Skeletal muscle satellite cell (primary cell): ENCODE measurements around the gene KCNG2.

Experiments used
- H3K27me3 ChIP-seq: 2 replicates; pipeline ENCODE4 v1.7.0; 2013; ENCODE audit warnings: low read length; ENCODE audit not compliant: control insufficient read depth, insufficient read depth
- H3K36me3 ChIP-seq: 2 replicates; pipeline ENCODE4 v1.7.0; 2013; ENCODE audit warnings: mild to moderate bottlenecking, control low read depth, low read length; ENCODE audit not compliant: insufficient read depth
- H3K4me1 ChIP-seq: 2 replicates; pipeline ENCODE4 v1.7.0; 2013; ENCODE audit warnings: low read length; ENCODE audit not compliant: control insufficient read depth, insufficient read depth
- H3K4me2 ChIP-seq: 2 replicates; pipeline ENCODE4 v1.7.0; 2013; ENCODE audit warnings: mild to moderate bottlenecking, low read length
- H3K4me3 ChIP-seq: 2 replicates; pipeline ENCODE4 v1.7.0; 2013; ENCODE audit warnings: low read length
- H3K9ac ChIP-seq: 2 replicates; pipeline ENCODE4 v1.7.0; 2013; ENCODE audit warnings: mild to moderate bottlenecking, low read depth, low read length, moderate library complexity
- H3K9me3 ChIP-seq: replicated peaks from 2 replicates; pipeline ENCODE4 v1.7.0; 2013; ENCODE audit warnings: mild to moderate bottlenecking, control low read depth, low read length

KCNG2 gene

GRCh38 chr18:79787865-79788733 is 9.6 kb upstream of the KCNG2 start:
- Histone ChIP-seq H3K27me3 (peaks cover 74% of the 10 kb centered on the region), H3K4me3 (peak overlapping the region; percentile 41), H3K9me3 (no peaks in the 10 kb centered on the region), H3K4me2 (peak overlapping the region; percentile 73), H3K4me1 (peaks cover 33% of the 10 kb centered on the region), H3K9ac (peak overlapping the region; percentile 30), H3K36me3 (no peaks in the 10 kb centered on the region)

GRCh38 chr18:79788734-79789085 is 9.0 kb upstream of the KCNG2 start:
- Histone ChIP-seq H3K4me1 (peaks cover 33% of the 10 kb centered on the region), H3K27me3 (peaks cover 72% of the 10 kb centered on the region)

GRCh38 chr18:79789091-79789891 is 8.4 kb upstream of the KCNG2 start:
- Histone ChIP-seq H3K4me3 (no peak overlapping the region), H3K4me2 (no peak overlapping the region), H3K9me3 (no peaks in the 10 kb centered on the region), H3K36me3 (no peaks in the 10 kb centered on the region), H3K27me3 (peaks cover 67% of the 10 kb centered on the region), H3K4me1 (peaks cover 33% of the 10 kb centered on the region), H3K9ac (no peak overlapping the region)

More at GRCh38 chr18:79788734-79789085, 9.0 kb upstream of the KCNG2 start:
- Histone ChIP-seq H3K9me3 (no peaks in the 10 kb centered on the region), H3K4me2 (no peak overlapping the region), H3K4me3 (no peak overlapping the region), H3K36me3 (no peaks in the 10 kb centered on the region), H3K9ac (no peak overlapping the region)

GRCh38 chr18:79789901-79790890 is 7.5 kb upstream of the KCNG2 start:
- Histone ChIP-seq H3K9ac (no peak overlapping the region), H3K4me2 (no peak overlapping the region), H3K4me3 (no peak overlapping the region), H3K27me3 (peaks cover 58% of the 10 kb centered on the region), H3K36me3 (no peaks in the 10 kb centered on the region), H3K4me1 (peaks cover 26% of the 10 kb centered on the region), H3K9me3 (no peaks in the 10 kb centered on the region)

GRCh38 chr18:79790996-79791972 is 6.5 kb upstream of the KCNG2 start:
- peaks cover 29% of the 10 kb centered on the region for H3K4me1 ChIP-seq
- no peaks in the 10 kb centered on the region for H3K36me3 ChIP-seq
- H3K27me3 ChIP-seq = peaks cover 49% of the 10 kb centered on the region
- peak overlapping the region; percentile 41 for H3K9ac ChIP-seq
- H3K4me3 ChIP-seq = peak overlapping the region; percentile 13
- no peaks in the 10 kb centered on the region for H3K9me3 ChIP-seq
- peak overlapping the region; percentile 71 for H3K4me2 ChIP-seq

GRCh38 chr18:79792096-79792987 is 5.4 kb upstream of the KCNG2 start:
- Histone ChIP-seq H3K9ac (peak overlapping the region; percentile 41), H3K4me3 (peak overlapping the region; percentile 13), H3K27me3 (peaks cover 49% of the 10 kb centered on the region), H3K9me3 (no peaks in the 10 kb centered on the region), H3K36me3 (no peaks in the 10 kb centered on the region), H3K4me2 (peak overlapping the region; percentile 71), H3K4me1 (peaks cover 40% of the 10 kb centered on the region)

- Histone ChIP-seq H3K9ac (no peak overlapping the region), H3K4me1 (peaks cover 42% of the 10 kb centered on the region), H3K4me2 (no peak overlapping the region), H3K4me3 (no peak overlapping the region), H3K9me3 (no peaks in the 10 kb centered on the region), H3K36me3 (no peaks in the 10 kb centered on the region), H3K27me3 (peaks cover 47% of the 10 kb centered on the region)
These were observed 4.8 kb upstream of the KCNG2 start for GRCh38 chr18:79792988-79793355.

GRCh38 chr18:79794846-79795245 is 2.9 kb upstream of the KCNG2 start:
- Histone ChIP-seq H3K4me1 (peaks cover 39% of the 10 kb centered on the region), H3K4me3 (no peak overlapping the region), H3K9me3 (no peaks in the 10 kb centered on the region), H3K27me3 (peaks cover 47% of the 10 kb centered on the region), H3K9ac (no peak overlapping the region), H3K36me3 (no peaks in the 10 kb centered on the region), H3K4me2 (no peak overlapping the region)

GRCh38 chr18:79795446-79795845 is 2.3 kb upstream of the KCNG2 start:
- H3K4me1 ChIP-seq = peaks cover 39% of the 10 kb centered on the region
- peaks cover 47% of the 10 kb centered on the region for H3K27me3 ChIP-seq
- no peak overlapping the region for H3K9ac ChIP-seq
- no peak overlapping the region for H3K4me2 ChIP-seq
- H3K4me3 ChIP-seq = no peak overlapping the region
- no peaks in the 10 kb centered on the region for H3K9me3 ChIP-seq
- H3K36me3 ChIP-seq = no peaks in the 10 kb centered on the region
